ENCODE results near the gene TUBGCP6. TPM values are rescaled to one million over a fixed set of nuclear protein-coding genes. Genes with fewer than 3 reads are reported as not detected.
A peak's percentile ranks its signal among the peaks of the same experiment; 100 is the strongest.
"Not testable (repeated sequence)": the region's sequence is repeated elsewhere in the genome, so short reads cannot be mapped to it uniquely, and the experiment has no call there.

TUBGCP6 gene
- total and polyA plus RNA-seq, 4 donors, result 23.0 to 68.3 (median 51.0) TPM

- no peaks in the 10 kb centered on the region for H3K27me3 ChIP-seq (ENCODE audit: control insufficient read depth, insufficient read depth, low read length)
- H3K9me3 ChIP-seq (ENCODE audit: control insufficient read depth, insufficient read depth, low read length), result no peaks in the 10 kb centered on the region
- DNase-seq (ENCODE audit: low read depth in 4 of 6, low spot score in 6 of 6), result no peak
- H3K36me3 ChIP-seq (ENCODE audit: control insufficient read depth, insufficient read depth, low read length), result peaks cover 75% of the 10 kb centered on the region
- no peak overlapping the region for H3K27ac ChIP-seq (ENCODE audit: low read depth, low read length)
- WGBS (ENCODE audit: insufficient coverage), result 71% methylated on average over 19 of the region's 23 CpGs
- peaks cover 14% of the 10 kb centered on the region for H3K4me1 ChIP-seq (ENCODE audit: control insufficient read depth, insufficient read depth, low read length)
- no peak overlapping the region for H3K4me3 ChIP-seq (ENCODE audit: low read depth, low read length)
Observed at GRCh38 chr22:50207383-50208140, 37.3 kb downstream of the TUBGCP6 start.

GRCh38 chr22:50206599-50206998, 38.2 kb downstream of the TUBGCP6 start:
- Histone ChIP-seq H3K4me3 (ENCODE audit: low read depth, low read length) (no peak overlapping the region), H3K27me3 (ENCODE audit: control insufficient read depth, insufficient read depth, low read length) (no peaks in the 10 kb centered on the region), H3K9me3 (ENCODE audit: control insufficient read depth, insufficient read depth, low read length) (no peaks in the 10 kb centered on the region), H3K36me3 (ENCODE audit: control insufficient read depth, insufficient read depth, low read length) (peaks cover 69% of the 10 kb centered on the region), H3K27ac (ENCODE audit: low read depth, low read length) (no peak overlapping the region), H3K4me1 (ENCODE audit: control insufficient read depth, insufficient read depth, low read length) (peaks cover 23% of the 10 kb centered on the region)
- no peak for DNase-seq (ENCODE audit: low read depth in 4 of 6, low spot score in 6 of 6)
- 46% methylated on average over 10 of the region's 10 CpGs for WGBS (ENCODE audit: insufficient coverage)

- Histone ChIP-seq H3K4me1 (ENCODE audit: control insufficient read depth, insufficient read depth, low read length) (peaks cover 25% of the 10 kb centered on the region), H3K36me3 (ENCODE audit: control insufficient read depth, insufficient read depth, low read length) (peaks cover 65% of the 10 kb centered on the region), H3K27ac (ENCODE audit: low read depth, low read length) (no peak overlapping the region), H3K4me3 (ENCODE audit: low read depth, low read length) (no peak overlapping the region), H3K27me3 (ENCODE audit: control insufficient read depth, insufficient read depth, low read length) (no peaks in the 10 kb centered on the region), H3K9me3 (ENCODE audit: control insufficient read depth, insufficient read depth, low read length) (no peaks in the 10 kb centered on the region)
- no peak for DNase-seq (ENCODE audit: low read depth in 4 of 6, low spot score in 6 of 6)
- 97% methylated on average over 45 of the region's 45 CpGs for WGBS (ENCODE audit: insufficient coverage)
Observed at GRCh38 chr22:50205781-50206569, 38.8 kb downstream of the TUBGCP6 start.

DNA sequence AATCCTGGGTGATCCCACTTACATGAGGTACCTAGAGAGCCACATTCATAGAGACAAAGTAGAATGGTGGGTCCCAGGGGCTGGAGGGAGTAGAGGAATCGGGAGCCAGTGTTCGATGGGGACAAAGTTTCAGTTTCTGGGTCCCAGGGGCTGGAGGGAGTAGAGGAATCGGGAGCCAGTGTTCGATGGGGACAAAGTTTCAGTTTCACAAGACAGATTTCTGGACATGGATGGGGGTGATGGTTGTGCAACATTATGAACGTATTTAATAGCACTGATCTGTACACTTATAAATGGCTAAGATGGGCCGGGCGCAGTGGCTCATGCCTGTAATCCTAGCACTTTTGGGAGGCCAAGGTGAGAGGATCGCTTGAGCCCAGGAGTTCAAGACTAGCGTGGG, 39.8 kb downstream of the TUBGCP6 start:
- not testable (repeated sequence) for DNase-seq (ENCODE audit: low read depth in 4 of 6, low spot score in 6 of 6); H3K4me3 ChIP-seq (ENCODE audit: low read depth, low read length); H3K27ac ChIP-seq (ENCODE audit: low read depth, low read length); H3K9me3 ChIP-seq (ENCODE audit: control insufficient read depth, insufficient read depth, low read length); H3K27me3 ChIP-seq (ENCODE audit: control insufficient read depth, insufficient read depth, low read length)
- Histone ChIP-seq H3K4me1 (ENCODE audit: control insufficient read depth, insufficient read depth, low read length) (peaks cover 27% of the 10 kb centered on the region), H3K36me3 (ENCODE audit: control insufficient read depth, insufficient read depth, low read length) (peaks cover 55% of the 10 kb centered on the region)
- 94% methylated on average over 9 of the region's 9 CpGs for WGBS (ENCODE audit: insufficient coverage)

- peaks cover 53% of the 10 kb centered on the region for H3K36me3 ChIP-seq (ENCODE audit: control insufficient read depth, insufficient read depth, low read length)
- no peak overlapping the region for H3K27ac ChIP-seq (ENCODE audit: low read depth, low read length)
- 94% methylated on average over 6 of the region's 7 CpGs for WGBS (ENCODE audit: insufficient coverage)
- no peak overlapping the region for H3K4me3 ChIP-seq (ENCODE audit: low read depth, low read length)
- no peaks in the 10 kb centered on the region for H3K27me3 ChIP-seq (ENCODE audit: control insufficient read depth, insufficient read depth, low read length)
- H3K4me1 ChIP-seq (ENCODE audit: control insufficient read depth, insufficient read depth, low read length), result peaks cover 27% of the 10 kb centered on the region
- DNase-seq (ENCODE audit: low read depth in 4 of 6, low spot score in 6 of 6), result no peak
- no peaks in the 10 kb centered on the region for H3K9me3 ChIP-seq (ENCODE audit: control insufficient read depth, insufficient read depth, low read length)
Observed at GRCh38 chr22:50204571-50204970, 40.3 kb downstream of the TUBGCP6 start.

DNA sequence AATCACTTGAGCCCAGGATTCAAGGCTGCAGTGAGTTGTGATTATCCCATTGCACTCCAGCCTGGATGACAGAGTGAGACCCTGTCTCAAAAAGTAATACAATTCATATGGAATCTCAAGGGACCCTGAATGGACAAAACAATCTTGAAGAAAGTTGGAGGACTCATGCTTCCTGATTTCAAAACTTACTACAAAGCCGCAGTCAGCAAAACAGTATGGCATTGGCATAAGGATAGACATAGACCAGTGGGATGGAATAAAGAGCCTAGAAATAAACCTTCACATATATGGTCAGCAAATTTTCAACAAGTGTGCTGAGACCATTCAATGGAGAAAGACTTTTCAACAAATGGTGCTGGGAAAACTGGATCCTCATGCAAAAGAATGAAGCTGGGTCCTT, 41.5 kb downstream of the TUBGCP6 start:
- Histone ChIP-seq H3K9me3 (ENCODE audit: control insufficient read depth, insufficient read depth, low read length) (no peaks in the 10 kb centered on the region), H3K4me3 (ENCODE audit: low read depth, low read length) (no peak overlapping the region), H3K4me1 (ENCODE audit: control insufficient read depth, insufficient read depth, low read length) (peaks cover 30% of the 10 kb centered on the region), H3K27me3 (ENCODE audit: control insufficient read depth, insufficient read depth, low read length) (no peaks in the 10 kb centered on the region), H3K27ac (ENCODE audit: low read depth, low read length) (no peak overlapping the region), H3K36me3 (ENCODE audit: control insufficient read depth, insufficient read depth, low read length) (peaks cover 53% of the 10 kb centered on the region)
- DNase-seq (ENCODE audit: low read depth in 4 of 6, low spot score in 6 of 6), result no peak
- no CpG with 5 or more reads among the region's 1 CpG for WGBS (ENCODE audit: insufficient coverage)

- DNase-seq (ENCODE audit: low read depth in 4 of 6, low spot score in 6 of 6), result no peak
- Histone ChIP-seq H3K27ac (ENCODE audit: low read depth, low read length) (no peak overlapping the region), H3K27me3 (ENCODE audit: control insufficient read depth, insufficient read depth, low read length) (no peaks in the 10 kb centered on the region), H3K4me3 (ENCODE audit: low read depth, low read length) (peak overlapping the region; percentile 32), H3K9me3 (ENCODE audit: control insufficient read depth, insufficient read depth, low read length) (no peaks in the 10 kb centered on the region), H3K36me3 (ENCODE audit: control insufficient read depth, insufficient read depth, low read length) (peaks cover 54% of the 10 kb centered on the region), H3K4me1 (ENCODE audit: control insufficient read depth, insufficient read depth, low read length) (peaks cover 25% of the 10 kb centered on the region)
- WGBS (ENCODE audit: insufficient coverage), result 60% methylated on average over 7 of the region's 13 CpGs
Observed at GRCh38 chr22:50202130-50202666, 42.6 kb downstream of the TUBGCP6 start.

DNA sequence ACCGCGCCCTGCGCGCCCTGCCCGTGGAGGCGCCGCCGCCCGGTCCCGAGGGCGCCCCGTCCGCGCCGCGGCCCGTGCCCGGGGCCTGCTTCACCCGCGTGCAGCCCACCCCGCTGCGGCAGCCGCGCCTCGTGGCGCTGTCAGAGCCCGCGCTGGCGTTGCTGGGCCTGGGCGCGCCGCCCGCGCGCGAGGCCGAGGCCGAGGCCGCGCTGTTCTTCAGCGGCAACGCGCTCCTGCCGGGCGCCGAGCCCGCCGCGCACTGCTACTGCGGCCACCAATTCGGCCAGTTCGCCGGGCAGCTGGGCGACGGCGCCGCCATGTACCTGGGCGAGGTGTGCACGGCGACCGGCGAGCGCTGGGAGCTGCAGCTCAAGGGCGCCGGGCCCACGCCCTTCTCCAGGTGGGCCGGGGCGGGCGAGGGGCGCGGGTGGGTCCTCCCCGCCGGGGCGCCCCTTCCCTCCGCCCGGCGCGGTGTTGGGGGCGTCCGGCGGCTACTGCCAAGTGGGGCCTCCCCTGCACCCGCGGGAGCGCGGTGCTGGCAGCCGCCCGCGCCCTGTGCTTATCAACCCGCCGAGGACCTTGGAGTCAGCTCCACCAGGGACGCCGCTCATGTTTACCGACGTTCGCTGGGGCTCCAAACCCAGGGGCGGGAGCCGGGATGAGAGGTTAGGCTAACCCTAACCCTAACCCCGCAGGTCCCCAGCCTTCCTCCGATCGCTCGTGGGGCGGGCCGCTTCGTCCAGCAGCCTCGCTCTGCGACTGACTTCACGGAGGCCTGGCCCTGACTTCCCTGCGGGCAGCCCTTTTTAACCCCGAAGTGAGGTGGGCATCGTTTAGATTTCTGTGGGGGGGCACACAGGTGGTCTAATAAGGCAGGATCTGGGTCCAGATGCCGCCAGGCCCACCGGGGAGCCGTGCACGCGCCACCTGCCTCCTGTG, 43.4 kb downstream of the TUBGCP6 start:
- no peak for DNase-seq (ENCODE audit: low read depth in 4 of 6, low spot score in 6 of 6)
- Histone ChIP-seq H3K27ac (ENCODE audit: low read depth, low read length) (no peak overlapping the region), H3K27me3 (ENCODE audit: control insufficient read depth, insufficient read depth, low read length) (no peaks in the 10 kb centered on the region), H3K9me3 (ENCODE audit: control insufficient read depth, insufficient read depth, low read length) (no peaks in the 10 kb centered on the region), H3K36me3 (ENCODE audit: control insufficient read depth, insufficient read depth, low read length) (peaks cover 54% of the 10 kb centered on the region), H3K4me1 (ENCODE audit: control insufficient read depth, insufficient read depth, low read length) (peaks cover 23% of the 10 kb centered on the region), H3K4me3 (ENCODE audit: low read depth, low read length) (peak overlapping the region; percentile 32)
- 1% methylated on average over 113 of the region's 115 CpGs for WGBS (ENCODE audit: insufficient coverage)
